GM18870 (cell line): ENCODE measurements around the gene OR2V1.
A peak's percentile ranks its signal among the peaks of the same experiment; 100 is the strongest.
"Not testable (repeated sequence)": the region's sequence is repeated elsewhere in the genome, so short reads cannot be mapped to it uniquely, and the experiment has no call there.

Source experiments
- ATAC-seq: cut with Tn5 transposase; IDR thresholded peaks from one replicate; pipeline ENCODE4 v1.9.1; 2021; ENCODE audit warnings: moderate library complexity; ENCODE audit not compliant: unreplicated experiment

Gene OR2V1

GRCh38 chr5:181130832-181131496 is at the start of gene OR2V1:
Gene OR2V1, minus strand, starts transcription at chr5:181131169. Its CDS starts 5,865 bp downstream, at chr5:181125304.
- no peak for ATAC-seq

GRCh38 chr5:181177559-181177958 is 46.6 kb upstream of the OR2V1 start:
- ATAC-seq = not testable (repeated sequence)

GRCh38 chr5:181176254-181176952 is 45.4 kb upstream of the OR2V1 start:
- no peak for ATAC-seq

- ATAC-seq = peak; percentile 50
Measured at GRCh38 chr5:181173420-181174342, 42.7 kb upstream of the OR2V1 start.

GRCh38 chr5:181173027-181173419 is 42.1 kb upstream of the OR2V1 start:
- ATAC-seq = peak; percentile 27

GRCh38 chr5:181171782-181172181 is 40.8 kb upstream of the OR2V1 start:
- ATAC-seq = no peak

GRCh38 chr5:181170996-181171395 is 40.0 kb upstream of the OR2V1 start:
- no peak for ATAC-seq

GRCh38 chr5:181170237-181170825 is 39.4 kb upstream of the OR2V1 start:
- no peak for ATAC-seq

GRCh38 chr5:181169459-181170236 is 38.7 kb upstream of the OR2V1 start:
- not testable (repeated sequence) for ATAC-seq

- ATAC-seq = no peak
Measured at GRCh38 chr5:181168595-181169118, 37.7 kb upstream of the OR2V1 start.

GRCh38 chr5:181167814-181168488 is 37.0 kb upstream of the OR2V1 start:
- no peak for ATAC-seq

- ATAC-seq = no peak
Measured at GRCh38 chr5:181166812-181167733, 36.1 kb upstream of the OR2V1 start.

- ATAC-seq = no peak
Measured at GRCh38 chr5:181164076-181164952, 33.3 kb upstream of the OR2V1 start.

GRCh38 chr5:181163487-181164075 is 32.6 kb upstream of the OR2V1 start:
- no peak for ATAC-seq

- ATAC-seq = no peak
Measured at GRCh38 chr5:181161534-181162175, 30.7 kb upstream of the OR2V1 start.

- not testable (repeated sequence) for ATAC-seq
Measured at GRCh38 chr5:181160755-181161533, 30.0 kb upstream of the OR2V1 start.
